CD14-positive monocyte (primary cell): ENCODE data around the gene MIPOL1. TPM values are rescaled to one million over a fixed set of nuclear protein-coding genes. Genes with fewer than 3 reads are reported as not detected.

Source experiments
- DNase-seq, 3 donors: peaks; one replicate each; pipeline ENCODE4 v3.0.0-alpha.2; 2011 to 2022
- H2AFZ ChIP-seq: 2 replicates; pipeline ENCODE4 v1.6.0; 2012; ENCODE audit warnings: mild to moderate bottlenecking, low read depth, low read length, inconsistent platforms; ENCODE audit not compliant: insufficient read depth, poor library complexity, severe bottlenecking
- H3K27ac ChIP-seq, 2 donors: 1 replicate in 1 of 2; 2 replicates in 1 of 2; pipeline ENCODE4 v1.5.1; 2012 to 2013; ENCODE audit warnings: low read length in 2 of 2, control low read depth in 1 of 2, inconsistent platforms in 1 of 2, low read depth in 1 of 2, mild to moderate bottlenecking in 1 of 2
- H3K27me3 ChIP-seq, 2 donors: one replicate each; pipeline versions ENCODE4 v1.6.0 to v1.6.1; 2011 to 2013; ENCODE audit warnings: low read length in 2 of 2; ENCODE audit not compliant: control insufficient read depth in 2 of 2, insufficient read depth in 2 of 2
- H3K36me3 ChIP-seq, 2 donors: replicated peaks in 1 of 2; 1 replicate in 1 of 2; 2 replicates in 1 of 2; pipeline versions ENCODE4 v1.5.1 to v1.6.1; 2012 to 2013; ENCODE audit warnings: low read length in 2 of 2, control low read depth in 1 of 2, inconsistent platforms in 1 of 2, mild to moderate bottlenecking in 1 of 2; ENCODE audit not compliant: insufficient read depth in 2 of 2, control insufficient read depth in 1 of 2
- H3K4me1 ChIP-seq, 2 donors: 1 replicate in 1 of 2; 2 replicates in 1 of 2; pipeline versions ENCODE4 v1.5.1 to v1.6.1; 2012 to 2013; ENCODE audit warnings: low read length in 2 of 2, control low read depth in 1 of 2, inconsistent platforms in 1 of 2, mild to moderate bottlenecking in 1 of 2, moderate library complexity in 1 of 2; ENCODE audit not compliant: insufficient read depth in 2 of 2, control insufficient read depth in 1 of 2
- H3K4me2 ChIP-seq: replicated peaks from 2 replicates; pipeline ENCODE3; 2012; ENCODE audit warnings: low read length, moderate library complexity, mild to moderate bottlenecking; ENCODE audit not compliant: poor library complexity, severe bottlenecking; ENCODE audit errors: extremely low read depth
- H3K4me3 ChIP-seq, 3 experiments: fragments of 200-600 bp in 1 of 3; sonication (generic) in 1 of 3; replicated peaks in 1 of 3; 1 replicate in 2 of 3; 2 replicates in 1 of 3; pipeline ENCODE4 v1.5.1; 2011 to 2013; ENCODE audit warnings: low read length in 3 of 3, mild to moderate bottlenecking in 3 of 3, control low read depth in 2 of 3, low read depth in 2 of 3, inconsistent platforms in 1 of 3, moderate library complexity in 1 of 3
- H3K79me2 ChIP-seq: 2 replicates; pipeline ENCODE4 v1.6.0; 2012; ENCODE audit warnings: mild to moderate bottlenecking, control low read depth, inconsistent platforms, low read length, moderate library complexity; ENCODE audit not compliant: insufficient read depth
- H3K9ac ChIP-seq: 2 replicates; pipeline ENCODE4 v1.6.0; 2017; ENCODE audit warnings: low read length, mild to moderate bottlenecking; ENCODE audit not compliant: insufficient read depth, poor library complexity, severe bottlenecking
- H3K9me3 ChIP-seq, 2 donors: replicated peaks in 1 of 2; 1 replicate in 1 of 2; 2 replicates in 1 of 2; pipeline versions ENCODE4 v1.5.1 to v1.6.1; 2012 to 2013; ENCODE audit warnings: low read length in 2 of 2, control low read depth in 1 of 2; ENCODE audit not compliant: control insufficient read depth in 1 of 2, insufficient read depth in 1 of 2
- H4K20me1 ChIP-seq: 2 replicates; pipeline ENCODE4 v1.6.0; 2012; ENCODE audit warnings: mild to moderate bottlenecking, low read length, control low read depth, moderate library complexity; ENCODE audit not compliant: insufficient read depth
- H3K27ac Mint-ChIP-seq, 7 donors: one replicate each; pipeline ENCODE4 v1.8.0; 2020; ENCODE audit warnings: mild to moderate bottlenecking in 7 of 7, mixed read lengths in 7 of 7, moderate library complexity in 6 of 7, inconsistent platforms in 2 of 7
- H3K27me3 Mint-ChIP-seq, 3 donors: one replicate each; pipeline ENCODE4 v1.8.0; 2021 to 2022; ENCODE audit warnings: low read depth in 3 of 3, mild to moderate bottlenecking in 3 of 3, mixed read lengths in 3 of 3, moderate library complexity in 3 of 3, inconsistent platforms in 1 of 3
- H3K36me3 Mint-ChIP-seq, 2 donors: one replicate each; pipeline ENCODE4 v1.8.0; 2020; ENCODE audit warnings: mixed read lengths in 2 of 2, inconsistent platforms in 1 of 2, mild to moderate bottlenecking in 1 of 2
- H3K4me1 Mint-ChIP-seq: one replicate; pipeline ENCODE4 v1.8.0; 2020; ENCODE audit warnings: mild to moderate bottlenecking, mixed read lengths
- H3K4me3 Mint-ChIP-seq, 2 donors: one replicate each; pipeline ENCODE4 v1.8.0; 2020; ENCODE audit warnings: mild to moderate bottlenecking in 2 of 2, mixed read lengths in 2 of 2, moderate library complexity in 1 of 2
- H3K9me3 Mint-ChIP-seq, 7 donors: one replicate each; pipeline ENCODE4 v1.8.0; 2020 to 2022; ENCODE audit warnings: mixed read lengths in 7 of 7, mild to moderate bottlenecking in 6 of 7, moderate library complexity in 6 of 7, inconsistent platforms in 2 of 7
- CTCF ChIP-seq: fragments of 200-600 bp; IDR thresholded peaks from one replicate; pipeline ENCODE4 v1.8.0; 2022; ENCODE audit warnings: antibody characterized with exemption, mild to moderate bottlenecking
- WGBS: methylation state at CpG from one replicate; pipeline ENCODE4 v1.1.5; 2013; ENCODE audit warnings: missing lambda C conversion rate; ENCODE audit not compliant: insufficient coverage; 5-methylcytosine and 5-hydroxymethylcytosine counted together
- intact Hi-C, 2 donors: fragments of 100-400 bp; cut with micrococcal nuclease; formaldehyde crosslinking; loops; one replicate each; pipeline versions ENCODE4 v1.15.0 to v1.15.1; 2023
- polyA plus RNA-seq, 3 donors: library from polyadenylated mRNA; depleted of rRNA in 1 of 3; unstranded in 2 of 3; stranded (reverse) in 1 of 3; fragments of 300-500 nt in 2 of 3; fragments of >200 nt in 1 of 3; fragmentation: Illumina TruSeq in 2 of 3; gene quantifications; 1 replicate in 2 of 3; 2 replicates in 1 of 3; pipeline ENCODE4 v1.2.3, GENCODE V29; 2012 to 2021

Gene MIPOL1
- polyA plus RNA-seq, 3 donors = not detected

- intact Hi-C loops = no loop called here
- peaks cover 33 to 83% of the 10 kb centered on the region in 2 donors for H3K9me3 ChIP-seq
- H3K9ac ChIP-seq = no peak overlapping the region
- H3K79me2 ChIP-seq = no peaks in the 10 kb centered on the region
- H3K4me1 ChIP-seq = peaks cover 12 to 15% of the 10 kb centered on the region in 2 donors
- DNase-seq = no peak
- Mint-ChIP-seq H3K9me3 (peaks cover 6 to 63% (median 48%) of the 10 kb centered on the region in 7 donors), H3K36me3 (peaks cover 4 to 12% of the 10 kb centered on the region in 2 donors), H3K27me3 (peaks cover 88 to 95% (median 93%) of the 10 kb centered on the region in 3 donors), H3K4me1 (peaks cover 23% of the 10 kb centered on the region), H3K27ac (no peak overlapping the region), H3K4me3 (peak overlapping the region in 1 of 2 donors; percentile 90)
- no peak for TF ChIP-seq CTCF
- no peak overlapping the region for H3K27ac ChIP-seq
- H3K27me3 ChIP-seq = peaks cover 83 to 95% of the 10 kb centered on the region in 2 donors
- no peaks in the 10 kb centered on the region for H3K36me3 ChIP-seq
- peak overlapping the region in 1 of 3 experiments; percentile 32 for H3K4me3 ChIP-seq
- no peak overlapping the region for H2AFZ ChIP-seq
- 3% methylated on average over 45 of the region's 50 CpGs for WGBS
- no peaks in the 10 kb centered on the region for H4K20me1 ChIP-seq
- peak overlapping the region; percentile 37 for H3K4me2 ChIP-seq
Measured at GRCh38 chr14:37597914-37598746, 400.4 kb downstream of the MIPOL1 start.

GRCh38 chr14:37598747-37599506, 401.2 kb downstream of the MIPOL1 start:
- H3K4me3 ChIP-seq = peak overlapping the region in 1 of 3 experiments; percentile 32
- no peaks in the 10 kb centered on the region for H3K36me3 ChIP-seq
- H4K20me1 ChIP-seq = no peaks in the 10 kb centered on the region
- peak overlapping the region; percentile 37 for H3K4me2 ChIP-seq
- peaks cover 33 to 77% of the 10 kb centered on the region in 2 donors for H3K9me3 ChIP-seq
- Mint-ChIP-seq H3K4me1 (peaks cover 23% of the 10 kb centered on the region), H3K36me3 (peaks cover 4 to 12% of the 10 kb centered on the region in 2 donors), H3K9me3 (peaks cover 6 to 65% (median 53%) of the 10 kb centered on the region in 7 donors), H3K27ac (peak overlapping the region in 1 of 7 donors; percentile 25), H3K27me3 (peaks cover 89 to 95% (median 94%) of the 10 kb centered on the region in 3 donors), H3K4me3 (peak overlapping the region in 1 of 2 donors; percentile 86)
- no peak for TF ChIP-seq CTCF
- peaks cover 83 to 95% of the 10 kb centered on the region in 2 donors for H3K27me3 ChIP-seq
- 7% methylated on average over 23 of the region's 36 CpGs for WGBS
- intact Hi-C loops = no loop called here
- H3K79me2 ChIP-seq = no peaks in the 10 kb centered on the region
- DNase-seq = no peak
- H3K4me1 ChIP-seq = peaks cover 12 to 15% of the 10 kb centered on the region in 2 donors
- no peak overlapping the region for H3K27ac ChIP-seq
- no peak overlapping the region for H2AFZ ChIP-seq
- H3K9ac ChIP-seq = no peak overlapping the region
